ENCODE results near the gene PCAT6. TPM values are rescaled to one million over a fixed set of nuclear protein-coding genes. Genes with fewer than 3 reads are reported as not detected.

PCAT6 gene
- total and polyA plus RNA-seq, 2 donors from 2014 or later: 2.0 to 5.8 TPM

DNA sequence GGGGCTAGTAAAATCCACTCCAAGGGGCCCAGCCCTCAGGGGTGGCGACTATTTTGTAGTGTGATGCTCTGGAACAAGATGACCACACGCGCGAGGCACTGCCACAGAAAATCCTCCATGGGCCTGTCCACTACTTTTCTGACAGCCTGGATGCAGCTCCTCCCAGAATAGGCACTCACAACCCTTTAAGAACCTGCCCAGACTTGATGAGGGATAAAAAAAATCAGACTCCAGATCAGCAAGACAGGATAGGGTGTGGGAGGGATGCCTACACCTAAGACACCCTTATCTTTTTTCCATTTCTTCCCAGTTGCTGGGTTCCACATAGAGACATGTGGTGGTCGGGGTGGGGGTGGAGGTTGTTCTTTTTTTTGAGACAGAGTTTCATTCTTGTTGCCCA is 33.5 kb downstream of the PCAT6 start:
- Histone ChIP-seq H3K4me1 (ENCODE audit: control insufficient read depth in 2 of 3, insufficient read depth in 2 of 3, low read depth in 1 of 3, low read length in 3 of 3) (no peaks in the 10 kb centered on the region), H3K36me3 (ENCODE audit: control insufficient read depth in 2 of 3, insufficient read depth in 3 of 3, low read length in 3 of 3) (no peaks in the 10 kb centered on the region), H3K4me3 (ENCODE audit: low read length in 3 of 3) (no peak overlapping the region), H3K9ac (ENCODE audit: low read length in 3 of 3) (no peak overlapping the region), H3K27ac (ENCODE audit: low read depth in 2 of 2, low read length in 2 of 2) (no peak overlapping the region), H3K9me3 (ENCODE audit: control insufficient read depth in 2 of 3, insufficient read depth in 1 of 3, low read length in 3 of 3) (no peaks in the 10 kb centered on the region), H3K27me3 (ENCODE audit: control insufficient read depth, insufficient read depth, low read length) (no peaks in the 10 kb centered on the region)
- FAIRE-seq: no peak
- intact Hi-C loops (cut with DNase I): no loop called here
- no peak for DNase-seq
- TF ChIP-seq CTCF (IDR thresholded peaks at IDR 0.05; ENCODE audit: borderline replicate concordance, extremely low read depth, insufficient read depth): no peak

GRCh38 chr1:202844935-202845334 is 34.2 kb downstream of the PCAT6 start:
- intact Hi-C loops (cut with DNase I): no loop called here
- H3K36me3 ChIP-seq (ENCODE audit: control insufficient read depth in 2 of 3, insufficient read depth in 3 of 3, low read length in 3 of 3): no peaks in the 10 kb centered on the region
- no peaks in the 10 kb centered on the region for H3K27me3 ChIP-seq (ENCODE audit: control insufficient read depth, insufficient read depth, low read length)
- H3K4me1 ChIP-seq (ENCODE audit: control insufficient read depth in 2 of 3, insufficient read depth in 2 of 3, low read depth in 1 of 3, low read length in 3 of 3): no peaks in the 10 kb centered on the region
- H3K9ac ChIP-seq (ENCODE audit: low read length in 3 of 3): no peak overlapping the region
- no peak for FAIRE-seq
- no peak overlapping the region for H3K4me3 ChIP-seq (ENCODE audit: low read length in 3 of 3)
- no peaks in the 10 kb centered on the region for H3K9me3 ChIP-seq (ENCODE audit: control insufficient read depth in 2 of 3, insufficient read depth in 1 of 3, low read length in 3 of 3)
- TF ChIP-seq CTCF (IDR thresholded peaks at IDR 0.05; ENCODE audit: borderline replicate concordance, extremely low read depth, insufficient read depth): no peak
- no peak overlapping the region for H3K27ac ChIP-seq (ENCODE audit: low read depth in 2 of 2, low read length in 2 of 2)
- no peak for DNase-seq

- intact Hi-C loops (cut with DNase I): no loop called here
- TF ChIP-seq CTCF (IDR thresholded peaks at IDR 0.05; ENCODE audit: borderline replicate concordance, extremely low read depth, insufficient read depth): no peak
- FAIRE-seq: no peak
These were observed 37.4 kb downstream of the PCAT6 start for GRCh38 chr1:202848191-202848542.

More at GRCh38 chr1:202848191-202848542, 37.4 kb downstream of the PCAT6 start:
- Histone ChIP-seq H3K4me3 (ENCODE audit: low read length in 3 of 3) (no peak overlapping the region), H3K36me3 (ENCODE audit: control insufficient read depth in 2 of 3, insufficient read depth in 3 of 3, low read length in 3 of 3) (no peaks in the 10 kb centered on the region), H3K27ac (ENCODE audit: low read depth in 2 of 2, low read length in 2 of 2) (no peak overlapping the region), H3K27me3 (ENCODE audit: control insufficient read depth, insufficient read depth, low read length) (no peaks in the 10 kb centered on the region), H3K9ac (ENCODE audit: low read length in 3 of 3) (no peak overlapping the region), H3K4me1 (ENCODE audit: control insufficient read depth in 2 of 3, insufficient read depth in 2 of 3, low read depth in 1 of 3, low read length in 3 of 3) (peaks cover 0 to 2% (median 0%) of the 10 kb centered on the region in 3 donors), H3K9me3 (ENCODE audit: control insufficient read depth in 2 of 3, insufficient read depth in 1 of 3, low read length in 3 of 3) (no peaks in the 10 kb centered on the region)
- DNase-seq: no peak
